Upper lobe of left lung (tissue), 4 donors: ENCODE measurements around the gene DBET.
"Not testable (repeated sequence)": the region's sequence is repeated elsewhere in the genome, so short reads cannot be mapped to it uniquely, and the experiment has no call there.

ENCODE experiments used
- CTCF ChIP-seq, 6 experiments: fragments of 450-650 bp in 4 of 6; fragments of 200-600 bp in 2 of 6; sonication (generic) in 2 of 6; IDR thresholded peaks; one replicate each; pipeline ENCODE4 v1.5.1; 2016 to 2019; ENCODE audit warnings: antibody characterized with exemption in 6 of 6
- EP300 ChIP-seq, 4 donors: sonication (generic); formaldehyde crosslinking; IDR thresholded peaks; one replicate each; pipeline ENCODE4 v1.5.1; 2017; ENCODE audit warnings: antibody characterized with exemption in 4 of 4, control low read depth in 2 of 4
- POLR2A ChIP-seq, 4 donors: fragments of 450-650 bp; IDR thresholded peaks; one replicate each; pipeline ENCODE4 v1.5.1; 2016 to 2017; ENCODE audit warnings: antibody characterized with exemption in 4 of 4, mild to moderate bottlenecking in 2 of 4
- POLR2AphosphoS5 ChIP-seq, 2 donors: sonication (generic); formaldehyde crosslinking; IDR thresholded peaks; one replicate each; pipeline ENCODE4 v1.5.1; 2017; ENCODE audit warnings: antibody characterized with exemption in 2 of 2

GRCh38 chr4:190031264-190031663 is 33.0 kb upstream of the DBET start:
- not testable (repeated sequence) for TF ChIP-seq CTCF, POLR2A, EP300, POLR2AphosphoS5 (IDR thresholded peaks at IDR 0.05)
